GM18507 (cell line): ENCODE measurements around the gene IDH3G.

ENCODE experiments used
- DNase-seq: peaks from one replicate; pipeline ENCODE4 v3.0.0; 2011; ENCODE audit warnings: low read depth; ENCODE audit not compliant: insufficient read length; ENCODE audit errors: extremely low spot score
- FAIRE-seq: peaks from 2 replicates; lab custom pipeline; 2011; peaks lifted over from hg19 to GRCh38; lab: Jason Lieb, UNC

Gene IDH3G

DNA sequence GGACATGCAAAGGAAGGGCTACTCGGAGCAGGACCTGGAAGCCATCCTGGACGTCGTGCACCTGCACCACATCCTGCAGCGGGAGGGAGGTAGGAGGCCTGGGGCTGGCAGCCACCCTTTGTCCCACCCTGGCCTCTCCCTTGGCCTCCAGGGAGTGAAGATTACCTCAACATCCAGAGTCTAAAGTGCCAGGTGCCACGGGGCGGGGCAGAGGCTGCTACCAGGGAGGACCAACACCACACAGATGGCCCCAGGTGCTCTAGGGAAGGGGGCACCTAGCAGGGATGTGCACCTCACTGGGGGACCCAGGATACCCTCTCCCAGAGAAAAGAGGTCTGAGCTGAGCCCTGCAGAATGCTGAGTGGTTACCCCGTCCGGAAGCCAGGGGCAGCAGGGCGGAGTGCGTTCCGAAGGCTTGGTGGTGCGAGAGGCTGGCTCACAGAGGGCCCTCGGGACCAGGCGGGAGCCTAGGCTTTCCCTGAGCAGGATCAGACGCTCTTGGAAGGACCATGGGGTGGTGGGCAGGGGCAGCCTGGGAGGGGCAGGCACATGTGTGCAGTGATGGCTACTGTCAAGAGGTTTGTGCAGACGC lies 53.4 kb downstream of the IDH3G start:
- FAIRE-seq, result no peak
- DNase-seq, result no peak

DNA sequence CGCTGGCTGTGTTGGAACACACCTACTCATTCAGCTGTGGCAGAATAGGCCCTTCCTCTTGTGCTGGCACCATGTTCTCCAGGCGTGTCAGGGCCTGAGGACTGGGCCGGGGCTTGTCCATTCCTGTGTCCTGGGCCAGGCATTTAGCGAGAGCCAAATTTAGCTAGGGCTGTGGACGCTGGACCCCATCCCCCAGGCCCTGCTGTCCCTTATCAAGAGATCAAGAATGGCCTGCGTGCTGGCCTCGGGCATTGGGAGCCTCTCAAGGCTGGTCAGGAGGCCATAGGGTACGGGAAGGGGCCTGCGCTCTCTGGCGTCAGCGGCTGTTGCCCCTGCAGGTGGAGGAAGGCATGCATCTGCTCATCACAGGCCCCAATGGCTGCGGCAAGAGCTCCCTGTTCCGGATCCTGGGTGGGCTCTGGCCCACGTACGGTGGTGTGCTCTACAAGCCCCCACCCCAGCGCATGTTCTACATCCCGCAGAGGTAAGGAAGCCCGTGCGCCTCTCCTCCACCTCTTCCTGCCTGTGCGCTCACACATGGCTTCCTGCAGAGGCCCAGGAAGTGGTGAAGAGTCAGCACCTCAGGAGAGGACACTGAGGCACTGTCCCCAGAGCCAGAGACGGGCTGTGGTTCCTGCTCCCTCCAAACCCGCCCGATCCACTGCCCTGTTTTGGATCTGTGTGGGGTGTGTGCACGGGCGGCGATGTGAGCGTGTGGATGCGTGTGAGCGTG lies 54.3 kb downstream of the IDH3G start:
- DNase-seq (no peak), FAIRE-seq (no peak)

DNA sequence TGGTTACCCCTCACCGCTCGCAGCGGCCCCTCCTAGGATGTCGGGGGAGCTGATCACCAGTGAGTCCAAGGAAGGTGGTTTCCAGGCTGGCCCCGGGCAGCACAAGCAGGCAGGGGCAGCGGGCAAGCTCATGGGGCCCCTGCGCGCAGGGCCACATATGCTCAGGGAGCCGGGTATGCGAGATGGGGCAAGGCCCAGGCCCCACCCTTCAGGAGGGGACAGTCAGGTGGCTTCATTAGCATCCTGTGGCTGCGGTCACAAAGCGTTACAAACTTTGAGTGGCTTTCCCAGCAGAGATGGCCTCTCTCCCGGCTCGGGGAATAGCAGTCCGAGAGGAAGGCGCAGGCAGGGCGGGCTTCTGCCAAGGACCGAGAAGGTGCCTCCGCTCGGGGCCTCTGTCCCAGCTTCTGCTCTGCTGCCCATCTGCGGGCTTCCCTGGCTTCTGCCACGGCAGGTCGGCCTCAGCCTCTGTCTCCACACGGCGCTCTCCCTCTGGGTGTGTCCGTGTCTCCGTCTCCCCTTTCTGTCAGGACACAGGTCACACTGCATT lies 56.0 kb downstream of the IDH3G start:
- DNase-seq (no peak), FAIRE-seq (no peak)

DNA sequence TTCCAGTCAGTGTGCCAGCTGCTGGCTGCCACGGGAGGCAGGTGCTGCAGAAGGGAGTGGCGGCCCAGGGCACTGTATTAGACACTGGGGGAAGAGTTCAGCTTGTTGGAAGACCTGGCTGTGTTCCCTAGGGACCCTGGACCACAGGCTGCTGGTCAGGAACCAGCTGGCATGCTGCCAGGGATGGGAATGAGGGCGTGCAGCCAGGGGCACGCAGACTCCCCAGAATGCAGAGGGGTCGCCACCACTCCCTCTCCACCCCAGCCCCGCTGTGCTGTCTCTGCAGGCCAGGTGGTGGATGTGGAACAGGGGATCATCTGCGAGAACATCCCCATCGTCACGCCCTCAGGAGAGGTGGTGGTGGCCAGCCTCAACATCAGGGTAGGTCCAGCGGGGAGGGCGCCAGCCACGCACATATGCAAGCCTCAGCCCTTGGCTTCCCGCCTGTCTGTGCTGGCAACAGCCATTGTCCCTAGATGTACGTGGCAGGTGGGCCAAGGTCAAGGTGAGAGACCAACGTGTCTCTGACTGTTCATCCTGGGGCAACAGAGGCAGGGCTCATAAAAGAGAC lies 57.2 kb downstream of the IDH3G start:
- FAIRE-seq (no peak), DNase-seq (no peak)

DNA sequence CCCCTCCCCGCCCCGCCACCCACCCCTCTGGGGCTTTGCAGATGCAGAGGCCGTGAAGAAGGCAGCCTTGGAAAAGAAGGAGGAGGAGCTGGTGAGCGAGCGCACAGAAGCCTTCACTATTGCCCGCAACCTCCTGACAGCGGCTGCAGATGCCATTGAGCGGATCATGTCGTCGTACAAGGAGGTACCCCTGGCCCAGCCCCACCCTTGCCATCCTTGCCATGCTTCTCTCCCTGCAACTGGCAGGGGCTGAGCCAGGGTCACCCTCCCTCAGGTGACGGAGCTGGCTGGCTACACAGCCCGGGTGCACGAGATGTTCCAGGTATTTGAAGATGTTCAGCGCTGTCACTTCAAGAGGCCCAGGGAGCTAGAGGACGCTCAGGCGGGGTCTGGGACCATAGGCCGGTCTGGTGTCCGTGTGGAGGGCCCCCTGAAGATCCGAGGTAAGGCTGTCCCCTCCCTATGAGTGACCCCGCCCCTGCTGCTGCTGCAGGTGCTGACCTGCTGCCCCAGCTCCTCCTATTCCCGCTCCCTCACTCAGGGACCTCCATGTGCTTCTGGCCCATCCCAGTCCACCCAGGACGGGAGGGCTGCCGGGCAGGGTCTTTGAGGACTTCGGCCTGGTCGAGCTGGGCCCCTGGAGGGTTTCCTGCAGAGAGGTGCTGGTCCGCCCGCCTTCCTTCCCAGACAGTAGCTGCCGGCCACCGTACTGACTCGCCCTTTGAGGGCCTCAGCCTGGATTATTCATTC lies 57.9 kb downstream of the IDH3G start:
- FAIRE-seq (no peak), DNase-seq (no peak)
